H1 (cell line): Measurements from ENCODE around the gene REC8. TPM values are rescaled to one million over a fixed set of nuclear protein-coding genes. Genes with fewer than 3 reads are reported as not detected.

Source experiments
- ASH2L ChIP-seq: fragments of 200-600, 300-600 bp; sonication (generic); IDR thresholded peaks from one replicate; pipeline ENCODE4 v1.7.1; 2017; ENCODE audit warnings: low read length
- ATF2 ChIP-seq: IDR thresholded peaks from 2 replicates; pipeline ENCODE4 v1.6.1; 2012; ENCODE audit warnings: low read length, inconsistent platforms
- ATF3 ChIP-seq: IDR thresholded peaks from 2 replicates; pipeline ENCODE4 v1.6.1; 2011; ENCODE audit warnings: low read depth, mild to moderate bottlenecking, low read length; ENCODE audit not compliant: insufficient read depth
- CEBPB ChIP-seq: IDR thresholded peaks from 2 replicates; pipeline ENCODE4 v1.6.1; 2012; ENCODE audit warnings: low read depth, low read length
- CHD2 ChIP-seq: IDR thresholded peaks from 2 replicates; pipeline ENCODE4 v1.6.1; 2012; ENCODE audit warnings: low read length, improper control_type of control experiment
- CREB1 ChIP-seq: IDR thresholded peaks from 2 replicates; pipeline ENCODE4 v1.6.1; 2012; ENCODE audit warnings: inconsistent platforms
- CTBP2 ChIP-seq: IDR thresholded peaks from 2 replicates; pipeline ENCODE4 v1.7.0; 2011; ENCODE audit warnings: borderline replicate concordance, mild to moderate bottlenecking, moderate library complexity, mixed read lengths, low read length; ENCODE audit not compliant: insufficient read depth, insufficient read length
- HDAC6 ChIP-seq: IDR thresholded peaks from one replicate; pipeline ENCODE4 v1.7.1; 2012; ENCODE audit warnings: low read depth, mild to moderate bottlenecking, inconsistent platforms, low read length, moderate library complexity
- KDM5A ChIP-seq: fragments of 200-600 bp; IDR thresholded peaks from 2 replicates; pipeline ENCODE4 v1.7.1; 2012; ENCODE audit warnings: mild to moderate bottlenecking, low read length, inconsistent platforms, mixed read lengths
- POLR2A ChIP-seq, 2 experiments: IDR thresholded peaks; 1 replicate in 1 of 2; 2 replicates in 1 of 2; pipeline ENCODE4 v1.6.1; 2011; ENCODE audit warnings: low read depth in 2 of 2, low read length in 2 of 2, mild to moderate bottlenecking in 2 of 2; ENCODE audit errors: control extremely low read depth in 1 of 2
- RAD21 ChIP-seq, 2 experiments: IDR thresholded peaks in 1 of 2; conservative IDR thresholded peaks in 1 of 2; 2 replicates each; pipeline ENCODE4 v1.6.1; 2011; ENCODE audit warnings: low read depth in 2 of 2, low read length in 2 of 2, improper control_type of control experiment in 1 of 2, inconsistent platforms in 1 of 2, mild to moderate bottlenecking in 1 of 2, moderate library complexity in 1 of 2
- RXRA ChIP-seq: IDR thresholded peaks from 2 replicates; pipeline ENCODE4 v1.6.1; 2011; ENCODE audit warnings: low read depth, mild to moderate bottlenecking, low read length, moderate library complexity; ENCODE audit not compliant: insufficient read depth
- SAP30 ChIP-seq: fragments of 300-600 bp; sonication (generic); IDR thresholded peaks from 2 replicates; pipeline ENCODE4 v1.7.1; 2012; ENCODE audit warnings: low read length, moderate library complexity, mild to moderate bottlenecking, inconsistent platforms; ENCODE audit not compliant: insufficient read depth, insufficient replicate concordance
- SIRT6 ChIP-seq: IDR thresholded peaks from one replicate; pipeline ENCODE4 v1.7.1; 2012; ENCODE audit warnings: low read length, inconsistent platforms
- SP2 ChIP-seq: IDR thresholded peaks from 2 replicates; pipeline ENCODE4 v1.6.1; 2012; ENCODE audit warnings: mild to moderate bottlenecking, low read length, inconsistent platforms
- TAF1 ChIP-seq: IDR thresholded peaks from 2 replicates; pipeline ENCODE4 v1.6.1; 2011; ENCODE audit warnings: mild to moderate bottlenecking, low read depth, low read length
- TAF7 ChIP-seq: optimal IDR thresholded peaks from 2 replicates; pipeline ENCODE3; 2011; ENCODE audit warnings: low read depth, mild to moderate bottlenecking, inconsistent platforms, low read length, moderate library complexity, borderline replicate concordance
- YY1 ChIP-seq: IDR thresholded peaks from 2 replicates; pipeline ENCODE4 v1.6.1; 2011; ENCODE audit warnings: low read depth, mild to moderate bottlenecking, low read length
- ZNF274 ChIP-seq: IDR thresholded peaks from 2 replicates; pipeline ENCODE4 v1.7.0; 2012; ENCODE audit warnings: low read length, borderline replicate concordance; ENCODE audit errors: extremely low read depth
- polyA plus RNA-seq, 7 experiments: library from polyadenylated mRNA; depleted of rRNA in 3 of 7; stranded (reverse) in 5 of 7; unstranded in 2 of 7; fragments of >200 nt in 5 of 7; fragments of 200-250 nt in 2 of 7; gene quantifications; 1 replicate in 5 of 7; 2 replicates in 1 of 7; 4 replicates in 1 of 7; pipeline versions ENCODE4 v1.2.1 to v1.2.3, GENCODE V29; 2011 to 2013; ENCODE audit warnings: missing spikeins in 2 of 7, mixed read lengths in 2 of 7
- total RNA-seq: library from RNA; stranded (reverse); fragmentation: NEBNext Ultra II Directional; extraction: Animal tissue kit (Norgen Biotek cat#: 25700); gene quantifications from 2 replicates; pipeline ENCODE4 v1.2.1, GENCODE V29; 2021

Gene REC8
- total and polyA plus RNA-seq, 2 of the 8 experiments (the other 6 are each of a cell fraction or from before 2014, with no cell fraction given): 9.8 to 28.5 TPM

- no peak for TF ChIP-seq ATF3
- no peak for TF ChIP-seq RAD21 (IDR thresholded peaks at IDR 0.05 in 1 of 2, conservative IDR thresholded peaks at IDR 0.05 in 1 of 2; ENCODE audit: low read depth in 2 of 2, low read length in 2 of 2)
- 0 out of 2 replicates have a peak, but pooled peaks have one; percentile 24 for TF ChIP-seq CEBPB
- no peak; the same call in 1 of the 2 replicates for TF ChIP-seq CREB1
- TF ChIP-seq ATF2: peak; percentile 95
- TF ChIP-seq SP2: peak; percentile 52; the same call in 1 of the 2 replicates
- peak; percentile 96 for TF ChIP-seq SAP30
- TF ChIP-seq SIRT6: no peak
- no peak for TF ChIP-seq CTBP2
- TF ChIP-seq ASH2L: no peak
- TF ChIP-seq POLR2A (IDR thresholded peaks at IDR 0.05; ENCODE audit: control extremely low read depth in 1 of 2, low read depth in 2 of 2, low read length in 2 of 2): peak; percentile 81 to 84
- no peak for TF ChIP-seq KDM5A
- TF ChIP-seq YY1: no peak
- TF ChIP-seq HDAC6: no peak
- no peak for TF ChIP-seq ZNF274
- TF ChIP-seq TAF7: peak; percentile 55
- TF ChIP-seq RXRA: no peak
- peak; percentile 72 for TF ChIP-seq CHD2
- TF ChIP-seq TAF1: peak; percentile 92
Measured at GRCh38 chr14:24141097-24141880, 30.6 kb upstream of the REC8 start, which contains the start of gene EMC9 (continued).
